GM12891 (cell line): Measurements from ENCODE around the gene BCL11A.

Experiments
- POLR2A ChIP-seq: IDR thresholded peaks from 2 replicates; pipeline ENCODE4 v1.6.1; 2011; ENCODE audit warnings: low read depth, low read length, control low read depth
- POLR2AphosphoS5 ChIP-seq: IDR thresholded peaks from 2 replicates; pipeline ENCODE4 v1.6.1; 2011; ENCODE audit warnings: low read depth, low read length, control low read depth
- SPI1 ChIP-seq: IDR thresholded peaks from 2 replicates; pipeline ENCODE4 v1.6.1; 2011; ENCODE audit warnings: low read depth, low read length, control low read depth
- TAF1 ChIP-seq: IDR thresholded peaks from 2 replicates; pipeline ENCODE4 v1.6.1; 2011; ENCODE audit warnings: low read depth, low read length, control low read depth

DNA sequence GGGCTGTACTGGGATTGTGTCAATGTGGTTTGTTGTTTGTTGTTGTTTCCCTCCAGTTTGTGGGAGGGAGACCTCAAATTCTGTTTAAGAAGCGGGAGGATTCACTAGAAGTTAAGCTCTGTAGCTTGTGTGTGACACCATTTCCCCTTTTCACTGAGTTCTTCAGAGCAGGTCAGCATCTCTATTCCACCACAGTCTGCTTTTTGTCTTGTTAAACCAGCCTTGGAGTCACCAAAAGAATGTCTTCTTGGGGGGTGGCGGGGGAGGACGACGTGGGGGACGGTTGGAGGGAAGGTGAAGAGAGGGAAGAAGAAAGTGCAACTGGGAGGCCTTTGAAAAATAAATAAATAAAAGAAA lies 2.3 kb upstream of the BCL11A start:
- no peak for TF ChIP-seq POLR2AphosphoS5
- TF ChIP-seq POLR2A = no peak
- no peak for TF ChIP-seq TAF1
- TF ChIP-seq SPI1 = peak; percentile 81
